GM12875 (cell line): ENCODE measurements around the gene SEPHS2.

ENCODE experiments used
- H3K4me3 ChIP-seq: one replicate; pipeline ENCODE4 v1.5.1; 2011; ENCODE audit warnings: low read depth, low read length, control low read depth
- CTCF ChIP-seq: IDR thresholded peaks from 2 replicates; pipeline ENCODE4 v1.5.1; 2011; ENCODE audit warnings: low read depth, mild to moderate bottlenecking, control low read depth, inconsistent platforms, low read length, moderate library complexity, borderline replicate concordance; ENCODE audit not compliant: insufficient read depth

The SEPHS2 gene

GRCh38 chr16:30439720-30440348 is 5.8 kb downstream of the SEPHS2 start:
- no peak overlapping the region for H3K4me3 ChIP-seq
- TF ChIP-seq CTCF = no peak

DNA sequence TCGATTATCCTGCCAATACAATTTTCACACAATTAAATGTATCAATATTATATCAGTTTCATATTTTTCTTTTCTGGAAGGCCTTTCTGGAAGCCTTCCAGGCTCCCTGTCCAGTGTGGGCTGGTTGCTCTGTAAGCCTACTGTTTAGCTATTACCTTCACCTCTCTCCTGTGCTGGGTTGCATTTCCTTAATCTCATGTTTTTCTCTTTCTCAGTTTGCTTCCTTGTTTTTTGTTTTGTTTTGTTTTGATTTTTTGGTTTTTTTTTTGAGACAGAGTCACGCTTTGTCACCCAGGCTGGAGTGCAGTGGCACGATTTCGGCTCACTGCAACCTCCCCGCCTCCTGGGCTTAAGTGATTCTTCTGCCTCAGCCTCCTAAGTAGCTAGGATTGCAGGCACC is 6.8 kb downstream of the SEPHS2 start:
- H3K4me3 ChIP-seq = no peak overlapping the region
- TF ChIP-seq CTCF = no peak

- no peak for TF ChIP-seq CTCF
- no peak overlapping the region for H3K4me3 ChIP-seq
Observed at GRCh38 chr16:30437511-30438046, 8.1 kb downstream of the SEPHS2 start.

DNA sequence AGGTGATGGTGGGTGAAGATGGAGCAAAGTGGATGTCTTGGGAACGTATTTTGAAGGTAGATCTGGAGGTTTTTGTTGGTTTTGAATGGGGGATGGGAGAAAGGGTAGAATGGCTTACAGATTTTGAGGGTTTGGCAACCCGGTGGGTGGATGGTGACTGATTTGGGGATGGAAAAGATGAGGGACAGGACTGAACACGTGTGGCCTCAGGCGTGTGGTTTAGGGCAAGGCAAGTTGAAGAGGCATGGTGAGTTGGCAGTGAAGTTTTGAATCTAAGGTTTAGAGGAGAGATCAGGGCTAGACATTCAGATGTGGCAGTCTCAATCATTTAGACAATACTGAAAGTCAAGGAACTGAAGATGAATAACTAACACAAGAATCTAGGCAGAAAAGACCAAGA is 10.8 kb downstream of the SEPHS2 start:
- no peak overlapping the region for H3K4me3 ChIP-seq
- TF ChIP-seq CTCF = no peak

- TF ChIP-seq CTCF = no peak
- no peak overlapping the region for H3K4me3 ChIP-seq
Observed at GRCh38 chr16:30430428-30430970, 15.2 kb downstream of the SEPHS2 start.

DNA sequence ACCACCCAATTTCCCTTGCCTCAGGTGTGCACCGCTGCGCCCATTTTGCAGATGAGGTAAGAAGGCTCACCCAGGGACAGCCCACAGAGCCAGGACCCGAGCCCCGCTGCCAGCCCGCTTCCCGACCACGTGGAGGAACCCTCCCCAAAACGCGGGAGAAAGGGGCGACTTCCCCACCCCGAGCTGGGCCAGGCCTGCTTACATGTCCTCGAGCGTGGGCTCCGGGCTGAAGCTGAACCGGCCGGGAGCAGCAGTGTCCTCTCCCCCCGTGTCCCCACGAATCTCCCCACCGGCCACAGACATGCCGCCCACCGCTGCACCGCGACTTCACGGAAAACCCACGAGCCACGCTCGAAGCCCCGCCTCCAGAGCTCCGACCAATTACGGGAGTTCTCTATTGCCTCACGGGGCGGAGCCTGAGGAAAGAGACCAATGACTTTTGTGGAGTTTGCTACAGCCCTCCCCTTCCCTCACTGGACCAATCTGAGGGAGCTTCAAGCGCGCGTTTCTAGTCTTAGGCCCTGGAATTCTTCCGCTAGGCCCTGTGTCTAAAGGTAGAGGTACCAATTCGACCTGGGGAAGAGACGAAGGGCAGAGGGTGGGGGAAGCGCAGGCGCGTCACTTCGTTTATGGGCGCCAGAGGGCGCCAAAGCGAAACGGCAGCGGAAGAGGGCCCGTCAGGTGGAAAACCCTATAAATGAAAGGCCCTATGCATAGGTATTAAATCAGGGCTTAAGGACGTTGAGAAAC is 15.8 kb downstream of the SEPHS2 start, which contains the start of gene DCTPP1:
Gene DCTPP1 (minus strand): TSS at position 353 of the 750 bp plus-strand sequence. CDS start 50 bp downstream, at position 303.
- peak; percentile 81 for TF ChIP-seq CTCF
- H3K4me3 ChIP-seq = peak within 1 kb of the TSS; percentile 74
